Urothelium cell line (cell line): Measurements from ENCODE around the gene RTN1.

Experiments used
- DNase-seq: peaks from one replicate; pipeline ENCODE4 v3.0.0; 2011; ENCODE audit warnings: low spot score, mixed read lengths
- FAIRE-seq: peaks from 2 replicates; lab custom pipeline; 2011; peaks lifted over from hg19 to GRCh38; lab: Jason Lieb, UNC

RTN1 gene

DNA sequence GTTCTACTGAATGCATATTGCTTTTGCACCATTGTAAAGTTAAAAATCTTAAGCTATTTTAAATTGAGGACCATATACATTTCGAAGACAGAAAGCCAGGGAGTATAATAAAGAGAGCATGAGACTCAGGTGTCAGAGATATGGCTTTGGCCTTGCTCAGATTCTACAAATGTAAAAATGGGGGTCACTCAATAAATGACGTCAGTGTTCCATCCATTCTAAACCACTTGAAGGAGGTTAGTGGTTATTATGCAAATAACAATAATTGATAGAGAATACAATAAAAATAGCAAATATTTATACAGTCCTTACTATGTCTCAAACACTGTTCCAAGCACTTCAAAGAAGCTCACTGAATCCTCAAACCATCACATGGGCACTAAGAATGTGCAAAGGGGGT lies 20.1 kb downstream of the RTN1 start:
- DNase-seq, result no peak
- FAIRE-seq, result no peak

DNA sequence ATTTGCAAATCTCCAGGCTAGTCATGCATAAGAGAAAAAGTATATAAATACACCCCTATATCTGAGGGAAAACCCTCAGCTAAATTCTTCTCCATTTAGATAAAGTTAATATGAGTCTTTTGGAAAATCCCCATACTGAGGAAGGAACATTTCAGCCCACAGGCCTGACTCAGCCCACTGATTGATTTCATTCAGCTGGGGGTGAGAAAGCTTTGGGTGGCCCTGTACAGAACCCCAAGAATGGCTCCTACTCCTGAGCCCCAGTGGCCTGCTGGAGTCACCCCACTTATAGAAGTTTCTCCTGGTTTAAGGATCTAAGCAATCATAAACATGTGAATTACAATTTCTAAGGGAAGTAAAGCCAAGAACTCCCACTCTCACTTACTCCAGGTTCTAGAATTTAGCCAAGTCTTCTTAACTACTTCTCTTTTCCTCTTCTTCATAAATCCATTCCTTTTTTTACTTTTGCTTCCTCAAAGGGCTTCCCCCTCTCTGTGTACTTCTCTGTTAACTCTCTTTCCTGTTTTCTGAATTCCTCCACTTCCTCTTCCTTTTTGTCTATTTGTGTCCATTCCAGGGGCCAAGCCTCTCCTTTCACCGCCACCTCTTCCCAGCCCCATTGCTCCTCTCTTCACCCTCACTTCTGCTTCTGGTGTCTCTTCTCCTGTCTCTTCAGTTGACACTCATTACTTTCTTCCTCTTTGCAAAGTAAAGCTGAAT lies 21.0 kb downstream of the RTN1 start:
- DNase-seq, result no peak
- no peak for FAIRE-seq

GRCh38 chr14:59848671-59849070 lies 21.9 kb downstream of the RTN1 start:
- DNase-seq (no peak), FAIRE-seq (no peak)

- no peak for FAIRE-seq
- no peak for DNase-seq
Measured at GRCh38 chr14:59847711-59848110, 22.9 kb downstream of the RTN1 start.

GRCh38 chr14:59846595-59846994 lies 24.0 kb downstream of the RTN1 start:
- DNase-seq (no peak), FAIRE-seq (no peak)

GRCh38 chr14:59845245-59845644 lies 25.3 kb downstream of the RTN1 start:
- FAIRE-seq (no peak), DNase-seq (no peak)

DNA sequence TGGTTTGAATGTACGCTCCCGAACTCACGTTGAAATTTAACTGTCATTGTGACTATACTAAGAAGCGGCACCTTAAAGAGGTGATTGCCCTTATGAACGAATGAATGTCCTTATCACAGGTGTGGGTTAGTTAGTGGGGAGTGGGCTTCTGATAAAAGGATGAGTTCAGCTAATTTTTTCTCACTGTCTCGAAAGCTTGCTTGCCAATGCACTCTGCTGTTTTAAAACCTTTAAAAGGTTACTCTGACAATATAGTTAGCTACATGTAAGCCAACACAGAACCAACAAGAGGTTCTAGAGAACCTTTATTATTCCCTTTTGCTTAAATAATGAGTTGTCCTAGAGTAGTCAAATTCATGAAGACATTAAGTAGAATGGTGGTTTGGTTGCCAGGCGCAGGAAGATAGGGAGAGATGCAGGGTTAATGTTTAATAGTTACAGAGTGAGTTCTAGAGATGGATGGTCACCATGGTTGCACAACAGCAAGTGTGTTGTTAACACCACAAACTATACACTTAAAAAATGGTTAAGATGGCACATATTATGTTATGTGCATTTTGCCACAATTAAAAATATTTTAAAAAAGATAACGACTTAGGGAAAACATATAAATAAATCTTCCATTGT lies 26.3 kb downstream of the RTN1 start:
- no peak for DNase-seq
- FAIRE-seq, result no peak

DNA sequence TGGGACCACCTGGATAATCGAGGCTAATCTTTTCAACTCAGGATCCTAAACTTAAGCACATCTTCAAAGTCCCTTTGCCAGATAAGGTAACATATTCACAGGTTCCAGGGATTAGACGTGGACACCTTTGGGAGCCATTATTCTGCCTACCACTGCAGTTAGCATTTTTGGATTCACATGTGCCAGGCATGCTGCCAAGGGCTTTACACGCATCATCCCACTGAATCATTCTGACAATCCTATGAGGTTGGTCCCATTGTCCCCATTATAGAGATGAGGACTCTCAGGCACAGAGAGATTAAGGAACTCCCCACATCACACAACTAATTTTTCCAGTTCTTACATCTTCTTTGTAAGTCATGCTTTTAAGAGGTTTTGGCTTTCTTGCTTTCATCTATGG lies 34.5 kb downstream of the RTN1 start:
- peak; percentile 63 for FAIRE-seq
- no peak for DNase-seq

GRCh38 chr14:59832653-59833294 lies 37.8 kb downstream of the RTN1 start:
- DNase-seq, result no peak
- peak; percentile 59 for FAIRE-seq

- peak; percentile 35 for FAIRE-seq
- DNase-seq, result no peak
Measured at GRCh38 chr14:59831121-59831730, 39.4 kb downstream of the RTN1 start.

- FAIRE-seq, result no peak
- DNase-seq, result no peak
Measured at GRCh38 chr14:59830338-59830734, 40.2 kb downstream of the RTN1 start.

DNA sequence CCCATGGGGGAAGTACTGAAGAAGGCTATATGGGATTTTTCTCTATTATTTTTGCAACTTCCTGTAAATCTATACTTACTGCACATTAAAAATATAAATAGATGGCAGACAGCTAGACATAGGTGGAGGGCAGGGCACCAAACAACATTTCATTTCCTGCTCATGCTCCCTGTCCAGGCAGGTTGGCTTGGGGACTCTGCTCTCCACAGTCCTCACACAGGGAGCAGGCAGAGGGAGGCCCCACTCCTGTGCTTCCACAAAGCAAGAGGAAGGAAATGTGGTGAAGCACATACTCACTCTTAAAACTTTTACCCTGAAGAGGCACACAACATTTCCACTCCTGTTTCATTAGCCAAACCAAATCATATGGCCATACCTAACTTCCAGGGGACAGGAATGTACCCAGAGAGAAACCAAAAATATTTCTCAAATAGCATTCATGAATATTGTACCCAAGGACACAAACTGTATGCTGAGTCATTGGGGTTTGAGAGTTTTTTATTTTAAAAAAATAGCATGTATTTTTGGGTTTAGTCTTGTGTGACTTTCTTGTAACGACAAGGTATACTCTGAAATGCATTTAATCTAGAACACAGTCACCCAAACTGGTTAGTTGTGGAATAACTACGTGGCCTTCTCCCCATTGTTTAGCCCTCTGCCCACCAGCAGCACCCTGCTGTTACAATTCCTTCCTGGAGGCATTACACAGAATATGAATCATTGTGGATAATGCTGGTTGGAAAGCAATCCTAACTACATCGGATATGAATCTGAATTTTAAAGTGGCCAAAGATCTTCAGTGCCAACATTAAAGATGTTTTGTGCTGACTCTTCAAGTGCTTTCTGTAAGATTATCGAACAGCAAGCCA lies 40.9 kb downstream of the RTN1 start:
- DNase-seq (no peak), FAIRE-seq (peak; percentile 90)

GRCh38 chr14:59828276-59828675 lies 42.3 kb downstream of the RTN1 start:
- no peak for FAIRE-seq
- DNase-seq, result no peak

- FAIRE-seq (no peak), DNase-seq (no peak)
Measured at GRCh38 chr14:59827401-59827800, 43.2 kb downstream of the RTN1 start.

GRCh38 chr14:59826150-59826549 lies 44.4 kb downstream of the RTN1 start:
- no peak for DNase-seq
- no peak for FAIRE-seq

GRCh38 chr14:59823179-59823578 lies 47.4 kb downstream of the RTN1 start:
- DNase-seq (no peak), FAIRE-seq (no peak)

DNA sequence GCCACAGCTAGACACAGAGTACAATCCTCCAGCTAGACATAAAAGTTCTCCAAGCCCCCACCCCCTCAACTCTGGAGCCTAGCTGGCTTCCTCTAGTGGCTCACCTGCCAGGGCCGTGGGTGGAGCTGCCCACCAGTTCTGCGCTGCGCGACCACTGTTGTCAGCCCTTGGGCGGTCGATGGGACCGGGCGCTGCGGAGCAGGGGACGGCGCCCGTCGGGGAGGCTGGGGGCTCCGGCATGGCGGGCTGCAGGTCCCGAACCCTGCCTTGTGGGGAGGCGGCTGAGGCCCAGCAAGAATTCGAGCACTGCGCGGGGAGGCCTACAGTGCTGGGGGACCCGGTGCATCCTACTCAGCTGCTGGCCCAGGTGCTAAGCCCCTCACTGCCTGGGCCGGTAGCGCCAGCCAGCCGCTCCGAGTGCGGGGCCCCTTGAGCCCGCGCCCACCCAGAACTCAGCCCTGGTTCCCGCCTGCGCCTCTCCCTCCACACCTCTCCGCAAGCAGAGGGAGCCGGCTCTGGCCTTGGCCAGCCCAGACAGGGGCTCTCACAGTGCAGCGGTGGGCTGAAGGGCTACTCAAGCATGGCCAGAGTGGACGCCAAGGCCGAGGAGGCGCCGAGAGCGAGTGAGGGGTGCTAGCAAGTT lies 51.0 kb downstream of the RTN1 start:
- no peak for FAIRE-seq

GRCh38 chr14:59816941-59817340 lies 53.6 kb downstream of the RTN1 start:
- FAIRE-seq (no peak), DNase-seq (no peak)

More for the DNA sequence above, 51.0 kb downstream of the RTN1 start:
- no peak for DNase-seq

- DNase-seq, result no peak
- no peak for FAIRE-seq
Measured at GRCh38 chr14:59814988-59815387, 55.6 kb downstream of the RTN1 start.

DNA sequence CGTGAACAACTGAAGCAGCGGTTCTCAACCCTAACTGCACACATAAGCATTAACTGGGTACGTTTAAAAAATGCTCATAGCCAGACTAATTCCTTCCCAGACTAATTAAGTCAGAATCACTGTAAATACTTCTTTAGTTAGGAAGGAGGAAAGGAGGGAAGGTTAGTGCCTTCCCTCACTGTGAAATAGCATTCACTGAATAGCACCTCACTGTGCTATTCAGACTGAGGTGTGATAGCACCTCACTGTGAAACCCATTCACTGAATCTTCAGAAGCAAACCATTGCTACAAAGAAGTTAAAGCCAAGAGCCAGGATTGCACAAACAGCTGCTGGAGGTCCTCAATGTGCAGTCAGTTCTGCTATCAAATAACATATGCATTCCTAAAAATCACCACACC lies 58.8 kb downstream of the RTN1 start:
- DNase-seq (no peak), FAIRE-seq (no peak)
